Tibial artery (tissue), 4 donors: ENCODE measurements around the gene MGLL.
A peak's percentile ranks its signal among the peaks of the same experiment; 100 is the strongest.

Experiments used
- DNase-seq, 2 donors: peaks; one replicate each; pipeline ENCODE4 v3.0.0-alpha.2; 2019
- H3K27ac ChIP-seq, 2 donors: fragments of 200-600 bp; sonication (generic) in 1 of 2; 1 replicate in 1 of 2; 2 replicates in 1 of 2; pipeline ENCODE4 v1.5.1; 2018 to 2019; ENCODE audit warnings: mild to moderate bottlenecking in 1 of 2
- H3K27me3 ChIP-seq, 2 donors: fragments of 200-600 bp; sonication (generic) in 1 of 2; one replicate each; pipeline versions ENCODE4 v1.5.1 to v1.6.0; 2016 to 2019
- H3K36me3 ChIP-seq, 3 donors: fragments of 200-600 bp; sonication (generic) in 2 of 3; one replicate each; pipeline ENCODE4 v1.5.1; 2016 to 2019; ENCODE audit warnings: mild to moderate bottlenecking in 2 of 3
- H3K4me1 ChIP-seq, 4 donors: fragments of 200-600 bp; sonication (generic) in 2 of 4; 1 replicate in 3 of 4; 2 replicates in 1 of 4; pipeline ENCODE4 v1.5.1; 2016 to 2019
- H3K4me3 ChIP-seq, 2 donors: fragments of 200-600 bp; sonication (generic) in 1 of 2; 1 replicate in 1 of 2; 2 replicates in 1 of 2; pipeline ENCODE4 v1.5.1; 2018 to 2019; ENCODE audit warnings: mild to moderate bottlenecking in 2 of 2
- H3K9me3 ChIP-seq, 3 donors: fragments of 200-600 bp; sonication (generic) in 1 of 3; one replicate each; pipeline ENCODE4 v1.5.1; 2016 to 2019
- CTCF ChIP-seq, 2 experiments: fragments of 200-600 bp in 1 of 2; fragments of 450-650 bp in 1 of 2; IDR thresholded peaks; one replicate each; pipeline ENCODE4 v1.5.1; 2017 to 2019; ENCODE audit warnings: antibody characterized with exemption in 2 of 2, mild to moderate bottlenecking in 1 of 2, moderate library complexity in 1 of 2
- intact Hi-C: fragments of 100-400 bp; cut with DNase I; formaldehyde crosslinking; loops from one replicate; pipeline ENCODE4 v1.15.0; 2023; ENCODE audit warnings: low total_unique reads

Gene MGLL

GRCh38 chr3:127800508-127800907 lies 21.8 kb downstream of the MGLL start:
- no peak for DNase-seq
- no peak overlapping the region for H3K27ac ChIP-seq
- no peaks in the 10 kb centered on the region for H3K27me3 ChIP-seq
- peaks cover 0 to 6% (median 0%) of the 10 kb centered on the region in 3 donors for H3K36me3 ChIP-seq
- no peak for TF ChIP-seq CTCF (IDR thresholded peaks at IDR 0.05)
- no peaks in the 10 kb centered on the region for H3K9me3 ChIP-seq
- peaks cover 0 to 38% (median 5%) of the 10 kb centered on the region in 4 donors for H3K4me1 ChIP-seq
- intact Hi-C loops, result no loop called here
- H3K4me3 ChIP-seq, result no peak overlapping the region

- H3K36me3 ChIP-seq, result peaks cover 0 to 6% (median 0%) of the 10 kb centered on the region in 3 donors
- H3K27me3 ChIP-seq, result no peaks in the 10 kb centered on the region
- H3K9me3 ChIP-seq, result no peaks in the 10 kb centered on the region
- intact Hi-C loops, result no loop called here
- DNase-seq, result peak in 1 of 2 donors; percentile 45
- H3K4me1 ChIP-seq, result peaks cover 0 to 34% (median 5%) of the 10 kb centered on the region in 4 donors
- no peak overlapping the region for H3K27ac ChIP-seq
- H3K4me3 ChIP-seq, result no peak overlapping the region
- no peak for TF ChIP-seq CTCF (IDR thresholded peaks at IDR 0.05)
Measured at GRCh38 chr3:127799476-127800222, 22.7 kb downstream of the MGLL start.

- Histone ChIP-seq H3K36me3 (peaks cover 0 to 6% (median 0%) of the 10 kb centered on the region in 3 donors), H3K4me1 (peaks cover 0 to 36% (median 6%) of the 10 kb centered on the region in 4 donors), H3K9me3 (no peaks in the 10 kb centered on the region), H3K27me3 (no peaks in the 10 kb centered on the region), H3K27ac (no peak overlapping the region), H3K4me3 (no peak overlapping the region)
- TF ChIP-seq CTCF (IDR thresholded peaks at IDR 0.05), result no peak
- intact Hi-C loops, result no loop called here
- DNase-seq, result peak in 1 of 2 donors; percentile 39
Measured at GRCh38 chr3:127798716-127799115, 23.6 kb downstream of the MGLL start.

- no peak for DNase-seq
- intact Hi-C loops, result no loop called here
- no peak for TF ChIP-seq CTCF (IDR thresholded peaks at IDR 0.05)
- no peaks in the 10 kb centered on the region for H3K9me3 ChIP-seq
- H3K27me3 ChIP-seq, result no peaks in the 10 kb centered on the region
- H3K36me3 ChIP-seq, result peaks cover 0 to 6% (median 0%) of the 10 kb centered on the region in 3 donors
- H3K4me1 ChIP-seq, result peaks cover 0 to 55% (median 21%) of the 10 kb centered on the region in 4 donors
- H3K4me3 ChIP-seq, result no peak overlapping the region
- no peak overlapping the region for H3K27ac ChIP-seq
Measured at GRCh38 chr3:127796831-127797150, 25.5 kb downstream of the MGLL start.

GRCh38 chr3:127796045-127796830 lies 26.1 kb downstream of the MGLL start:
- no peak for DNase-seq

More at GRCh38 chr3:127796045-127796830, 26.1 kb downstream of the MGLL start:
- H3K27me3 ChIP-seq, result no peaks in the 10 kb centered on the region
- no peaks in the 10 kb centered on the region for H3K9me3 ChIP-seq
- H3K4me1 ChIP-seq, result peaks cover 0 to 61% (median 26%) of the 10 kb centered on the region in 4 donors
- intact Hi-C loops, result no loop called here
- peaks cover 0 to 6% (median 0%) of the 10 kb centered on the region in 3 donors for H3K36me3 ChIP-seq
- no peak overlapping the region for H3K4me3 ChIP-seq
- TF ChIP-seq CTCF (IDR thresholded peaks at IDR 0.05), result no peak
- no peak overlapping the region for H3K27ac ChIP-seq
